NCI-H460 (cell line): Measurements from ENCODE around the gene NCKAP5. TPM values are rescaled to one million over a fixed set of nuclear protein-coding genes. Genes with fewer than 3 reads are reported as not detected.

Experiments used
- DNase-seq: peaks from one replicate; pipeline ENCODE4 v3.0.0-alpha.2; 2016; ENCODE audit warnings: low read depth; ENCODE audit errors: extremely low read depth
- total RNA-seq: library from RNA; depleted of rRNA; stranded (reverse); fragments of >200 nt; shearing (Covaris generic); gene quantifications from 2 replicates; pipeline ENCODE4 v1.2.3, GENCODE V29; 2014

Gene NCKAP5
- total RNA-seq, 1 experiment from 2014 or later, result 10.0 TPM

- DNase-seq, result no peak
These were observed 67.3 kb downstream of the NCKAP5 start for GRCh38 chr2:133500917-133501316.

GRCh38 chr2:133498662-133499585 lies 69.3 kb downstream of the NCKAP5 start:
- DNase-seq, result no peak

GRCh38 chr2:133497951-133498565 lies 70.2 kb downstream of the NCKAP5 start:
- no peak for DNase-seq

GRCh38 chr2:133497270-133497893 lies 70.9 kb downstream of the NCKAP5 start:
- no peak for DNase-seq

GRCh38 chr2:133496501-133497269 lies 71.6 kb downstream of the NCKAP5 start:
- no peak for DNase-seq

GRCh38 chr2:133495226-133495625 lies 73.0 kb downstream of the NCKAP5 start:
- DNase-seq, result no peak

- DNase-seq, result no peak
These were observed 75.4 kb downstream of the NCKAP5 start for GRCh38 chr2:133492719-133493380.

GRCh38 chr2:133490411-133490980 lies 77.8 kb downstream of the NCKAP5 start:
- no peak for DNase-seq

GRCh38 chr2:133489641-133490410 lies 78.4 kb downstream of the NCKAP5 start:
- DNase-seq, result no peak

- DNase-seq, result no peak
These were observed 79.1 kb downstream of the NCKAP5 start for GRCh38 chr2:133489146-133489545.

GRCh38 chr2:133486771-133487191 lies 81.5 kb downstream of the NCKAP5 start:
- DNase-seq, result no peak

- no peak for DNase-seq
These were observed 82.4 kb downstream of the NCKAP5 start for GRCh38 chr2:133485868-133486267.

- DNase-seq, result no peak
These were observed 83.5 kb downstream of the NCKAP5 start for GRCh38 chr2:133484784-133485183.

- no peak for DNase-seq
These were observed 84.2 kb downstream of the NCKAP5 start for GRCh38 chr2:133484106-133484505.

- DNase-seq, result no peak
These were observed 85.1 kb downstream of the NCKAP5 start for GRCh38 chr2:133483181-133483580.

- DNase-seq, result no peak
These were observed 87.4 kb downstream of the NCKAP5 start for GRCh38 chr2:133480707-133481429.

GRCh38 chr2:133477616-133477990 lies 90.7 kb downstream of the NCKAP5 start:
- DNase-seq, result no peak

- no peak for DNase-seq
These were observed 91.2 kb downstream of the NCKAP5 start for GRCh38 chr2:133476931-133477615.
